HTR-8/SVneo (cell line): ENCODE measurements around the gene HLA-B.

Experiments
- DNase-seq: peaks from one replicate; pipeline ENCODE4 v3.0.0; 2011; ENCODE audit warnings: low spot score, mixed read lengths; ENCODE audit not compliant: insufficient read length
- FAIRE-seq: peaks from 2 replicates; lab custom pipeline; 2011; peaks lifted over from hg19 to GRCh38; lab: Jason Lieb, UNC

HLA-B gene

GRCh38 chr6:31354864-31355582 lies 2.0 kb downstream of the HLA-B start:
- FAIRE-seq (no peak), DNase-seq (no peak)

- no peak for FAIRE-seq
- no peak for DNase-seq
These were observed 2.7 kb downstream of the HLA-B start for GRCh38 chr6:31354158-31354863.

DNA sequence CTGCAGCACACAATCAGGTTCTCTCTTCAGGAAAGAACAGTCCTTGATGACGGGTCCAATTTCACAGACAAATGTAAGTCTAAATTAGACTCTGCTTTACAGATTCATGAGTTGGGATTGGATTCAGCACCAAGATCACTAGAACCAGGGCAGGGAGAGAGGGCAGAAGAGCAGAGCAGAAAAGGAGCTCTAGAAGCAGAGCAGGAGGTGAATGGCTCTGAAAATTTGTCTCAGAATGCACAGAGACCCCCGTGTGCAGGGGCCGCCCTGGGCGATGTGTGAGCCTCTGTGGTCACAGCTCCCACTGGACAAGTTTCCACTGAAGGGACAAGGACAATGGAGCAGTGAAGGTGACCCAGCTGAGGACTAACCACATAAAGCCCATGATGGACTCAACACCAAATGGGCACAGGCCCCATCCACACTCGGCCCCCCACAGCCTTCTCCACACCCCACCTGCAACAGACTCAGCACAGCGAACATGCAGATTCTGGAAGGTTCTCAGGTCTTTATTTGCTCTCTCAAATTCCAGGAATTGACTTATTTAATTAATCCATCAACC lies 3.5 kb downstream of the HLA-B start:
- FAIRE-seq = no peak
- DNase-seq = no peak

DNA sequence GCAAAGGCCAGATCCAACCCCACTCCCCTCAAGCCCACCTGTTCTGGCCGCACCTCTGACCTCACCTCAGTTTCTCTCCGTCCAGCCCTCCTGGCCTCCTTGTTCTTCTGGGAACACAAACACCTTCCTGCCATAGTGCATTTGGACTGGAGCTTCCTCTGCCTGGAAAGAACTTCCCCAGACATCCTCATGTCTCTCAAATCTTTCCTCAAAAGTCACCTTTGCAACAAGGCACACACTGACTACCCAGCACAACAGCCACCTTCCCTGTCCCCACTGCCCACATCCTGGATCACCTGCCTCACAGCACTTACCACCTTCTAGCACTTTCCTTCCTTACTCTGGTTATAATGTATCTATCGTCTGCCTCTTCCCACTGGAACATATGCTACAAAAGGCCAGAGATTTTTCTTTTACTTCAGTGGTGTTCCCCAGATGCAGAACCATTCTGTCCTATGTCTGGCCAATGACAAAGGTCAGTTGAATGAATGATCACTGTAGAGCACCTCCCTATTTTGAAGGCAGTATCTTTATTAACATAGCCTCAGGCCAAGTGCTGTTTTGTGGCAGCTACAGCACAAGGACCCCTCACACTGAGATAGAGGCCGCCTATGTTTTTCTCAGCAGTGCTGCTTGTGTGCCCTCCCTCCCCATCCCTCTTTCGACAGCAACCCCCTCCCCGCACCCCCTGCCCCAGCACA lies 4.1 kb downstream of the HLA-B start:
- DNase-seq = no peak
- FAIRE-seq = no peak

DNA sequence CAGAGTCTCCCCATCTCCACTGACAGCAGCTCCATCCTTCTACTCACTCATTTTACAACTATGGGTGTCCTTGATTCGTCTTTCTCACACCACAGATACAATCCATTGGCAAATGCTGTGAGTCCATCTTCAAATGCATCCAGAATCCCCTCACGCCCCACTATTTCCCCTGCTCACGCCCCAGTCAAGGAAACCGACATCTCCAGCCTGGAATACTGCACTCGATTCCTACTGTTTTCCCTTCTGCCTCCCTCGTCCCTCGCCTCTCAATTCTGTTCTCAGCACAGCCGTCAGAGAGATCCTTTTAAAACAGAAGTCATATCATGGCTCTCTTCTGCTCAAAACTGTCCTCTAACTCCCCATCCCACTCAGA lies 4.7 kb downstream of the HLA-B start:
- FAIRE-seq (no peak), DNase-seq (no peak)

DNA sequence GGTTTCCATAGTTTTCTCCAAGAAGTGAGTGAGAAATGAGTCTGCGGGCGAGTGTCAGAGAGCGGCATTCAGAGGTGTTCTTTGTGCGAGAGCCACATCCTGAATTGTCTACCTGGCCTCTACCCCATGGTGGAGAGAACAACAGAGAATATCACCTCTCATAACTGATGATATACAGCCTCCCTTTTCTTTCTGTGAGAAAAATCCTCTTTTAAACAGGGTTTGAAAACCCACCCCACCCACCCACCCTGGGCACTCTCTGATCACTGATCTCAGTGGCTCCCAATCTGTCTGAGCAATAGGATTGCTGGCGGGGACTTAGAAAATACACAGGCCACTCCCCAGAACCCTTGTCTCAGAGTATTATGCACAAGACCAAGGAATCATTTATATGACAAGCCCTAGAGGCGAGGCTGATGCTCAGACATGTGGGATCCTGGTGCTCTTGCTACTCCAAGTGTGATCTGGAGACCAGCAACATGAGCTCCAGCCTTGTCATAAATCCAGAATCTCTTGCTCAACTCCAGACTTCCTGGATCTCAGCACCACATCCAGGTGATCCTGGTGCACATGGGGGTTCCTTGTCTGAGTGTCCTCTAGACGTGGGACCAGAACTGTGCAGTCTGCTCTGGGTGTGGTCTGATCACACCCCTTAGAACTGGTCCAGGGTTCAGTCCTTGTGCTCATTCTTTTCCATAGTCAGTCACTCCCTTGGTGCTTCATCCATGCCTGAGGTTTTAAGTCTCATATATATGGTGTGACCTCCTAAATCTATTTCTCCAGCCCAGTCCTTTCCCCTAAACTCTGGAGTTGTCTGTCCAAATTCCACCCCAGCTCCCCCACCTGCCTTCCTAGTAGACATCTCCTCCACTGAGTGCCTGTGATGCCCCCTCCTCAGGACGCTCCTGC lies 5.3 kb downstream of the HLA-B start:
- FAIRE-seq (no peak), DNase-seq (no peak)

DNA sequence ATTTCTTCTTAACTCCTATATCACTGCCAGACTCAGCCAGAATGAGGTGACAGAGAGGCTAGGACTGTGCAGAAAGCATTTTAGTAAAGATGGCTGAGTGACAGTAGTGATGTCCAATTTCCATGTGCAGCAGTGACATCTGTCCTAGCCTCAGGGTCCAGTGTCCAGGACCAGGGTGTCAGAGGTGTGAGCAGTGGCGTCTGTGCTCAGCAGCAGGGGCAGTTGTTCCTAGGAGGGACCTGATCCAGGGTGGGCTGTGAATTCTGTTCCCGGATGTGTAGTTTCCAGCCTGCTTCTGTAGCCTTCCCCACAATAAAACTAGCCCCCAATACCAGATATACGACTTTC lies 6.0 kb downstream of the HLA-B start:
- FAIRE-seq = no peak

GRCh38 chr6:31350196-31351032 lies 6.6 kb downstream of the HLA-B start:
- no peak for FAIRE-seq
- DNase-seq = no peak

More for the DNA sequence above, 6.0 kb downstream of the HLA-B start:
- no peak for DNase-seq

DNA sequence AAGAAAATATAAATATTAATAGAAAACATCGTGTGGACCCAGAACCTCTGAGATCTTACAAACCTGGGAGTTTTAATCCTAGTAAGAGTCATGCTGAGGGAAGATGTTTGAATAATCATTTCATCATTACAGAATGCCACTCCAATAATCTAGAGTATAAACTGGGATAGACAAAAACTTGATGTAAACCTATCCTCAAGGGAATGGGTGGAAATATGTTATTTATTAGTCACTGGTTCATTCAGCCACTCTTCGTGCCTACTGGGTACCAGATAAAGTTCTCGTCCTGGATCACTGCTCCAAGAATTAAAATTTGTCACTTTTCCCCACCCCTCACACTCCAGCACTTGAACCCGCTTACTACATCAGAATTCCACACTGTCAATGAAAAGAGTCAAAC lies 7.7 kb downstream of the HLA-B start:
- FAIRE-seq (no peak), DNase-seq (no peak)

GRCh38 chr6:31345026-31345730 lies 11.8 kb downstream of the HLA-B start:
- FAIRE-seq (no peak), DNase-seq (no peak)

- DNase-seq (no peak), FAIRE-seq (no peak)
These were observed 16.8 kb downstream of the HLA-B start for GRCh38 chr6:31340228-31340627.

- FAIRE-seq (no peak), DNase-seq (no peak)
These were observed 17.8 kb downstream of the HLA-B start for GRCh38 chr6:31339210-31339609.

DNA sequence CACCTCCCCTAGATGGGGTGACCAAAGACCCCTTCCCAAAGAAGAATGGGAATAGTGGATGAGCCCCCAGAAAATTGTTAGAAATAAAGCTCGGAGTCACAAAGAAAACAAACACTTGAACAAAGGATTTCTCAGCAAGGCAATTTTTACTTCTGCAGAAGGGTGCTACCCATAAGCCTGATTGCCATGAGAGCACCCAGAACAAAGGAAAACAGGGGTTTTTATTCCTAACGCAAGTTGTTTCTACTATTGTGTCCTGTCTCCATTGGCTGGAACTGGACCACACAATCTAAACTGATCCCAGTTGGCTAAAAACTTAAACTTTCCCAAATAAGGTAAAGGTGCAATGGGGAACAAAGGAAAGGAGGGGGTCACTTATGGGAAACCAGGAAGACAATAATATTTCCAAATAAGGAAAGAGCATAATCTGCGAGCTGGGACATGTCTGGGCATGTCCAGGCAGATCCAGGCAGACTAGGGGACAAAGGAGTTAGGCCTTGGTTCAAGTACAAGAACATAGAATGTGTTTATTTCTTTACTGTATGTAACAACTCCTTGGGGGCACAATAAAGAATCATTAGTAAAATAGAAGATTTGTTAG lies 20.0 kb downstream of the HLA-B start:
- DNase-seq (no peak), FAIRE-seq (no peak)

DNA sequence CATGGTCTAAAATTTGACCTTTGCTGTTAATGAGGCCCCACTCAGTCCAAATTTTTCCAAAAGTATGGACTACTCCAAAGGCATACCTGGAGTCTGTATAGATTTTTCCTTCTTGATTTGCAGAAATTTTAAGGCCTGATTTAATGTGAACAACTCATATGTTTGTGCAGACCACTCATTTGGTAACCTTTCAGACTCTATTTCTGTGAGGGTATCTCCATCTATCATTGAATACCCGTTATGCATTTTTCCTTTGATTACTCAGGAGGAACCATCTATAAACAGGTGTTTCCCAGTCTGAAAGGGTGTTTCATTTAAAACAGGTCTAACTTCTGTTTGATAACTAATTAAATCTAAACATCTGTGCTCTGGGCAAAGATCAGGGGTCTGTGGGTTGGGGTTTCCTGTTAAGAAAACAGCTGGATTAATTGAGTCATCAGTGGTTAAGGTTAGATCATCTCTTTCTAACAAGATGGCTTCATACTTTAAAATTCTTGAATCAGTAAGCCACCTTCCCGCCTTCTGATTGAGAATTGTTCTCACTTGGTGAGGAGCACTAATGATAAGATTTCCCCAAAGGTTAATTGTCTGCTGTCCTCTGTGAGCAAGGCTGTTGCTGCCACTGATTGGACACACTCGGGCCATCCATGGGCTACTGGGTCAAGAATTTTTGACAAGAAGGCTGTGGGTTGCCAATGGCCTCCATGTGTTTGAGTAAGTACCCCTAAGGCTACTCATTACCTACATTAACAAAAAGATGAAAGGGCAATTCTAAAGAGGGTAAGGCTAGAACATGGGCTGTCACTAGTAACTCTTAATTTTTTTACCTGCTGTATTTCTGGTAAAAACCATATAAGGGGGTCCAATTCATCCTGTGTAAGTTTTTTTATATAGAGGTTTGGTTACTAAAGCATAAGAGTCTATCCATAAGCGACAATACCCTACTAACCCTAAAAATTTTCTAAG lies 24.1 kb downstream of the HLA-B start:
- FAIRE-seq (no peak), DNase-seq (no peak)

- FAIRE-seq (no peak), DNase-seq (no peak)
These were observed 28.5 kb downstream of the HLA-B start for GRCh38 chr6:31328355-31328960.

DNA sequence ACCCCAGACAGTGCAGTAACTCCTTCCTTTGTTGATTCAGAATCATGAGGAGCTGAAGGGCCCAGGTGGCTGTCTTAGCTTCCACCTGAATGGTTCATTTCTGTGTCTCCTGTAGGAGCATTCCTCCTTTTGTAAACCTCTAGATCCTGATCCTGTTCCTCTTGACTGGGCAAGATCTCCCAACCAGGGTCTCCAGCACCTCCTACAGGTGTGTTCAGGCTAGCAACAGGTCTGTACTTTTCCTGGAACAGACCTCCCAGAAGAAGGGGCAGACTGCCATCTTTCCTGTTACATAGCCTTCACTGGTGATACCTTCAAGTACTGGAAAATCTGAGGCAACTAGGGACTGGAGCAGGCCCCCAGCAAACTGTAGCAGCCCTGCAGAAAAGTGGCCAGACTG lies 35.2 kb downstream of the HLA-B start:
- DNase-seq (no peak), FAIRE-seq (no peak)
